AG04450 (cell line): ENCODE results near the gene RNU2-1. TPM values are rescaled to one million over a fixed set of nuclear protein-coding genes. Genes with fewer than 3 reads are reported as not detected.
"Not testable (repeated sequence)": the region's sequence is repeated elsewhere in the genome, so short reads cannot be mapped to it uniquely, and the experiment has no call there.

Source experiments
- CTCF ChIA-PET: fragments of 300-600, 350-600 bp; formaldehyde crosslinking; extraction: SDS; loops from one replicate; lab custom pipeline; 2022; ENCODE audit warnings: antibody characterized with exemption, inconsistent platforms; lab: Charles Lee
- POLR2A ChIA-PET: fragments of 350-600 bp; formaldehyde crosslinking; extraction: SDS; loops from one replicate; lab custom pipeline; 2021; ENCODE audit warnings: antibody characterized with exemption, inconsistent platforms; lab: Yijun Ruan, JAX
- DNase-seq: peaks from one replicate; pipeline ENCODE4 v3.0.0-alpha.2; 2011; ENCODE audit warnings: low read depth, low spot score
- H3K27ac ChIP-seq: one replicate; pipeline ENCODE4 v1.5.1; 2012; ENCODE audit warnings: low read depth, low read length, control low read depth
- H3K27me3 ChIP-seq: one replicate; pipeline ENCODE4 v1.6.0; 2012; ENCODE audit warnings: low read length; ENCODE audit not compliant: control insufficient read depth, insufficient read depth
- H3K4me3 ChIP-seq: 2 replicates; pipeline ENCODE4 v1.5.1; 2011; ENCODE audit warnings: mild to moderate bottlenecking, low read depth, low read length, control low read depth
- H3K9me3 ChIP-seq: 2 replicates; pipeline ENCODE4 v1.5.1; 2012; ENCODE audit warnings: low read length; ENCODE audit not compliant: control insufficient read depth, insufficient read depth
- polyA minus RNA-seq: library from RNA; depleted of rRNA, polyadenylated mRNA; stranded (reverse); fragments of >200 nt; gene quantifications from 2 replicates; pipeline ENCODE4 v1.2.3, GENCODE V29; 2011; rRNA and poly(A)+ RNA removed
- polyA plus RNA-seq: library from polyadenylated mRNA; depleted of rRNA; stranded (reverse); fragments of >200 nt; gene quantifications from 2 replicates; pipeline ENCODE4 v1.2.3, GENCODE V29; 2011; rRNA removed

RNU2-1 gene
- not detected in 2 replicates for polyA plus RNA-seq
- polyA minus RNA-seq = not detected in 2 replicates

- H3K27ac ChIP-seq, DNase-seq, CTCF ChIA-PET, H3K4me3 ChIP-seq, H3K9me3 ChIP-seq, POLR2A ChIA-PET, H3K27me3 ChIP-seq: not testable (repeated sequence)
Observed at GRCh38 chr17:43233877-43234276, at the start of gene RNU2-1. RNU2-1 (minus strand) TSS chr17:43233977.

GRCh38 chr17:43272914-43273313, 39.1 kb upstream of the RNU2-1 start:
- POLR2A ChIA-PET, DNase-seq, H3K27ac ChIP-seq, H3K4me3 ChIP-seq, H3K27me3 ChIP-seq, CTCF ChIA-PET, H3K9me3 ChIP-seq: not testable (repeated sequence)

- H3K9me3 ChIP-seq, H3K4me3 ChIP-seq, DNase-seq, H3K27me3 ChIP-seq, H3K27ac ChIP-seq, POLR2A ChIA-PET, CTCF ChIA-PET: not testable (repeated sequence)
Observed at GRCh38 chr17:43272483-43272882, 38.7 kb upstream of the RNU2-1 start.

- CTCF ChIA-PET = not testable (repeated sequence)
Observed at GRCh38 chr17:43270552-43271504, 37.1 kb upstream of the RNU2-1 start.

GRCh38 chr17:43246456-43246855, 12.7 kb upstream of the RNU2-1 start:
- H3K27ac ChIP-seq, H3K4me3 ChIP-seq, POLR2A ChIA-PET, DNase-seq, H3K27me3 ChIP-seq, H3K9me3 ChIP-seq, CTCF ChIA-PET: not testable (repeated sequence)

More at GRCh38 chr17:43270552-43271504, 37.1 kb upstream of the RNU2-1 start:
- H3K9me3 ChIP-seq, POLR2A ChIA-PET, H3K4me3 ChIP-seq, H3K27me3 ChIP-seq, H3K27ac ChIP-seq, DNase-seq: not testable (repeated sequence)

GRCh38 chr17:43240596-43241352, 7.0 kb upstream of the RNU2-1 start:
- H3K27ac ChIP-seq, H3K4me3 ChIP-seq, POLR2A ChIA-PET, H3K9me3 ChIP-seq, H3K27me3 ChIP-seq, CTCF ChIA-PET, DNase-seq: not testable (repeated sequence)

GRCh38 chr17:43239597-43239996, 5.8 kb upstream of the RNU2-1 start:
- POLR2A ChIA-PET, CTCF ChIA-PET, H3K4me3 ChIP-seq, H3K27me3 ChIP-seq, H3K27ac ChIP-seq, DNase-seq, H3K9me3 ChIP-seq: not testable (repeated sequence)

- POLR2A ChIA-PET, DNase-seq, H3K9me3 ChIP-seq, H3K27ac ChIP-seq, H3K4me3 ChIP-seq, H3K27me3 ChIP-seq, CTCF ChIA-PET: not testable (repeated sequence)
Observed at GRCh38 chr17:43233263-43233662, 514 bp downstream of the RNU2-1 start.

- Histone ChIP-seq H3K4me3 (peak overlapping the region; percentile 47), H3K27ac (peak overlapping the region; percentile 54)
- POLR2A ChIA-PET, DNase-seq, H3K27me3 ChIP-seq, CTCF ChIA-PET, H3K9me3 ChIP-seq: not testable (repeated sequence)
Observed at GRCh38 chr17:43232021-43232699, 1.6 kb downstream of the RNU2-1 start.

GRCh38 chr17:43231205-43232020, 2.4 kb downstream of the RNU2-1 start:
- H3K4me3 ChIP-seq = peak overlapping the region; percentile 35
- peak overlapping the region; percentile 54 for H3K27ac ChIP-seq
- not testable (repeated sequence) for DNase-seq

More at GRCh38 chr17:43231205-43232020, 2.4 kb downstream of the RNU2-1 start:
- CTCF ChIA-PET, H3K9me3 ChIP-seq, H3K27me3 ChIP-seq, POLR2A ChIA-PET: not testable (repeated sequence)
